ENCODE measurements around the gene TNRC18. TPM values are rescaled to one million over a fixed set of nuclear protein-coding genes. Genes with fewer than 3 reads are reported as not detected.

TNRC18 gene
- polyA plus RNA-seq, 1 donor from 2014 or later, result 23.6 TPM

DNA sequence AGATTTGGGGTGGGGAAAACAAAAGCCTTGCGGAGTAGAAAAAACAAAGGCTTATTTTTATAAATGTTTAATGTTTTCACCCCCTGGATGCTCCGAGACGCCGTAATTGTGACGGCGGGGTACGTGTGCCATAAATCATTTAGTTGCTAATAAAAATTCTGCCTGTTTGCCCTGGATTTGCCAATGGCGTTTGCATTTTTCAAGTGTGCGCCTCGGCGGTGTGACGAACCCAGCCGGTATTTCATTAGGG lies 2.5 kb upstream of the TNRC18 start (continued):
- TF ChIP-seq, protein P1, sequence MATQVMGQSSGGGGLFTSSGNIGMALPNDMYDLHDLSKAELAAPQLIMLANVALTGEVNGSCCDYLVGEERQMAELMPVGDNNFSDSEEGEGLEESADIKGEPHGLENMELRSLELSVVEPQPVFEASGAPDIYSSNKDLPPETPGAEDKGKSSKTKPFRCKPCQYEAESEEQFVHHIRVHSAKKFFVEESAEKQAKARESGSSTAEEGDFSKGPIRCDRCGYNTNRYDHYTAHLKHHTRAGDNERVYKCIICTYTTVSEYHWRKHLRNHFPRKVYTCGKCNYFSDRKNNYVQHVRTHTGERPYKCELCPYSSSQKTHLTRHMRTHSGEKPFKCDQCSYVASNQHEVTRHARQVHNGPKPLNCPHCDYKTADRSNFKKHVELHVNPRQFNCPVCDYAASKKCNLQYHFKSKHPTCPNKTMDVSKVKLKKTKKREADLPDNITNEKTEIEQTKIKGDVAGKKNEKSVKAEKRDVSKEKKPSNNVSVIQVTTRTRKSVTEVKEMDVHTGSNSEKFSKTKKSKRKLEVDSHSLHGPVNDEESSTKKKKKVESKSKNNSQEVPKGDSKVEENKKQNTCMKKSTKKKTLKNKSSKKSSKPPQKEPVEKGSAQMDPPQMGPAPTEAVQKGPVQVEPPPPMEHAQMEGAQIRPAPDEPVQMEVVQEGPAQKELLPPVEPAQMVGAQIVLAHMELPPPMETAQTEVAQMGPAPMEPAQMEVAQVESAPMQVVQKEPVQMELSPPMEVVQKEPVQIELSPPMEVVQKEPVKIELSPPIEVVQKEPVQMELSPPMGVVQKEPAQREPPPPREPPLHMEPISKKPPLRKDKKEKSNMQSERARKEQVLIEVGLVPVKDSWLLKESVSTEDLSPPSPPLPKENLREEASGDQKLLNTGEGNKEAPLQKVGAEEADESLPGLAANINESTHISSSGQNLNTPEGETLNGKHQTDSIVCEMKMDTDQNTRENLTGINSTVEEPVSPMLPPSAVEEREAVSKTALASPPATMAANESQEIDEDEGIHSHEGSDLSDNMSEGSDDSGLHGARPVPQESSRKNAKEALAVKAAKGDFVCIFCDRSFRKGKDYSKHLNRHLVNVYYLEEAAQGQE (IDR thresholded peaks at IDR 0.05; ENCODE audit: borderline replicate concordance), result no peak
- no peak for TF ChIP-seq MXI1 (conservative IDR thresholded peaks at IDR 0.05; ENCODE audit: poor library complexity, severe bottlenecking)

DNA sequence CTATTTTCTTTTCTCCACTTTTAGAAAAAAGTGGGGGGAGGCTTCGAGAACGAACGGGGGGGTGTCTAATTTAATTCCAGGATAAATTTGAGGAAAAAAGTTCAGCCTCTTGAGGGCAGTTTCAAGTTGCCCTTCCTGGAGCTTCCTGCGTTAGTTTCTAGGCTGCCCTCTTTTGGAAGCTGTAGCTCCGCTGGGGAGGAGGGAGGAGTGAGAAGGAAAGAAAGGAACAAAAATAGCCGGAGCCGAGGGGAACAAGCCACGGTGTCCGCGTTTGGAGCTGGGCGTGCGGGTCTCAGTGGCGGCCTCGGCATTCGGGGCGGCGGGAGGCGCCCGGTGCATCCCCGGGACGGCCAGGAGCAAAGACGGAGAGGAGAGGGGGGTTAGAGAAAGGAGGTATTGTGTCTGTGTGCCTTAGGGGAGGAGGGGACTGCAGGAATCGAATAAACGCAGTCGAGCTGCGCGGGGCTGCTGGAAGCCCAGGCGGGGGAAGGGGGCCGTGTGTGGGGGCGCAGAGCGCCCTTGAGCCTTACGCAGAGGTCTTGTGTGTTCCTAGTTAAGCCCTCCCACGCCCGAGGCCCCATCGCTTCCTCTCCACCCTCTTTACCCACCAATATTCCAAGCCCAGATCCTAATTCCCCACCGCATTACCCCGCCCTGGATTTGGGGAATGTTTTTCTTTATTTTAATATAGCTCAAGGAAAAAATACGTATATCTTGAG lies 2.0 kb upstream of the TNRC18 start:
- Histone ChIP-seq H3F3A (ENCODE audit: insufficient read depth, low read length, poor library complexity, severe bottlenecking) (peaks cover 3% of the 10 kb centered on the region), H3K27me3 (ENCODE audit: insufficient read depth, low read depth, low read length) (no peaks in the 10 kb centered on the region), H3K79me2 (replicated peaks; ENCODE audit: insufficient read depth, low read length) (peaks cover 90% of the 10 kb centered on the region), H3K36me3 (ENCODE audit: insufficient read depth, low read length) (no peaks in the 10 kb centered on the region), H4K20me1 (ENCODE audit: insufficient read depth) (peaks cover 6% of the 10 kb centered on the region), H2AFZ (ENCODE audit: low read depth, low read length) (no peak overlapping the region), H3K4me2 (ENCODE audit: low read length) (peak overlapping the region; percentile 68), H3K9me3 (ENCODE audit: low read length) (no peaks in the 10 kb centered on the region), H3K9me2 (ENCODE audit: insufficient read depth, low read length) (no peaks in the 10 kb centered on the region), H3K4me3 (ENCODE audit: low read length) (peak overlapping the region; percentile 100), H3K9ac (ENCODE audit: low read length) (peak overlapping the region; percentile 100), H3K27ac (ENCODE audit: low read length) (peak overlapping the region; percentile 100)
- TF ChIP-seq EP300 (conservative IDR thresholded peaks at IDR 0.05; ENCODE audit: poor library complexity, severe bottlenecking) (peak; percentile 61), POLR2AphosphoS5 (IDR thresholded peaks at IDR 0.05) (peak; percentile 87), MXI1 (conservative IDR thresholded peaks at IDR 0.05; ENCODE audit: poor library complexity, severe bottlenecking) (no peak), TAF1 (IDR thresholded peaks at IDR 0.05; ENCODE audit: low read depth) (peak; percentile 87), EZH2 (IDR thresholded peaks at IDR 0.05; ENCODE audit: borderline replicate concordance, insufficient read depth, low read length, poor library complexity, severe bottlenecking) (no peak), CTCF (IDR thresholded peaks at IDR 0.05; ENCODE audit: poor library complexity, severe bottlenecking) (no peak), SMC3 (conservative IDR thresholded peaks at IDR 0.05; ENCODE audit: poor library complexity) (peak; percentile 47), RAD21 (conservative IDR thresholded peaks at IDR 0.05) (peak; percentile 45)
- TF ChIP-seq, protein P1 (IDR thresholded peaks at IDR 0.05; ENCODE audit: borderline replicate concordance), result peak; percentile 84
